ENCODE measurements around the gene PREX1. TPM values are rescaled to one million over a fixed set of nuclear protein-coding genes. Genes with fewer than 3 reads are reported as not detected.
A peak's percentile ranks its signal among the peaks of the same experiment; 100 is the strongest.

PREX1 gene
- total RNA-seq, 2 donors from 2014 or later = 16.0 to 17.4 TPM

GRCh38 chr20:48804300-48804980 is 23.4 kb downstream of the PREX1 start:
- intact Hi-C loops (cut with DNase I) = no loop called here
- ATAC-seq (no peak), DNase-seq (no peak)

GRCh38 chr20:48803176-48804053 is 24.4 kb downstream of the PREX1 start:
- ATAC-seq (no peak), DNase-seq (no peak)
- intact Hi-C loops (cut with DNase I) = no loop called here

- DNase-seq = no peak
- intact Hi-C loops (cut with DNase I) = no loop called here
- ATAC-seq = no peak
Measured at GRCh38 chr20:48802647-48803046, 25.2 kb downstream of the PREX1 start.

GRCh38 chr20:48802216-48802615 is 25.6 kb downstream of the PREX1 start:
- intact Hi-C loops (cut with DNase I) = no loop called here
- ATAC-seq (no peak), DNase-seq (no peak)

GRCh38 chr20:48801197-48801596 is 26.6 kb downstream of the PREX1 start:
- DNase-seq (no peak), ATAC-seq (no peak)
- intact Hi-C loops (cut with DNase I) = no loop called here

- intact Hi-C loops (cut with DNase I) = no loop called here
- DNase-seq = no peak
- ATAC-seq = peak; percentile 51 to 85
Measured at GRCh38 chr20:48800177-48800576, 27.6 kb downstream of the PREX1 start.

- intact Hi-C loops (cut with DNase I) = loop anchor here in 1 of 2 donors (5.0 kb wide), 1 partner anchor 112 kb away; no protein-coding TSS in a partner anchor
- ATAC-seq (no peak), DNase-seq (no peak)
Measured at GRCh38 chr20:48799328-48800105, 28.3 kb downstream of the PREX1 start.

- intact Hi-C loops (cut with DNase I) = loop anchor here in 1 of 2 donors (5.0 kb wide), 1 partner anchor 111 kb away; no protein-coding TSS in a partner anchor
- no peak for DNase-seq
Measured at GRCh38 chr20:48797850-48798747, 29.7 kb downstream of the PREX1 start.

GRCh38 chr20:48797275-48797825 is 30.4 kb downstream of the PREX1 start:
- ATAC-seq (peak; percentile 47 to 72), DNase-seq (peak; percentile 42)
- intact Hi-C loops (cut with DNase I) = loop anchor here in 1 of 2 donors (5.0 kb wide), 1 partner anchor 110 kb away; no protein-coding TSS in a partner anchor

More at GRCh38 chr20:48797850-48798747, 29.7 kb downstream of the PREX1 start:
- ATAC-seq = no peak

GRCh38 chr20:48795732-48796131 is 32.1 kb downstream of the PREX1 start:
- DNase-seq (no peak), ATAC-seq (no peak)
- intact Hi-C loops (cut with DNase I) = loop anchor here in 1 of 2 donors (5.0 kb wide), 1 partner anchor 108 kb away; no protein-coding TSS in a partner anchor

- intact Hi-C loops (cut with DNase I) = loop anchor here in 1 of 2 donors (5.0 kb wide), 1 partner anchor 108 kb away; no protein-coding TSS in a partner anchor
- DNase-seq (no peak), ATAC-seq (no peak)
Measured at GRCh38 chr20:48794816-48795457, 32.9 kb downstream of the PREX1 start.

- intact Hi-C loops (cut with DNase I) = no loop called here
- DNase-seq (no peak), ATAC-seq (no peak)
Measured at GRCh38 chr20:48794360-48794759, 33.4 kb downstream of the PREX1 start.

- no peak for ATAC-seq
- no peak for DNase-seq
- intact Hi-C loops (cut with DNase I) = no loop called here
Measured at GRCh38 chr20:48793776-48794175, 34.0 kb downstream of the PREX1 start.

- DNase-seq = no peak
- intact Hi-C loops (cut with DNase I) = no loop called here
- peak; percentile 65 to 87 for ATAC-seq
Measured at GRCh38 chr20:48791666-48792071, 36.1 kb downstream of the PREX1 start.

GRCh38 chr20:48791014-48791413 is 36.8 kb downstream of the PREX1 start:
- intact Hi-C loops (cut with DNase I) = no loop called here
- DNase-seq = no peak
- ATAC-seq = peak in 1 of 2 donors; percentile 21

GRCh38 chr20:48790473-48791003 is 37.3 kb downstream of the PREX1 start:
- DNase-seq (no peak), ATAC-seq (no peak)
- intact Hi-C loops (cut with DNase I) = no loop called here

- intact Hi-C loops (cut with DNase I) = no loop called here
- ATAC-seq (no peak), DNase-seq (no peak)
Measured at GRCh38 chr20:48789781-48790472, 37.9 kb downstream of the PREX1 start.
